Suppressor macrophage treated with lipopolysaccharide for 4 hours (primary cell): ENCODE measurements around the gene OLA1.
A peak's percentile ranks its signal among the peaks of the same experiment; 100 is the strongest.

Source experiments
- DNase-seq: peaks from one replicate; pipeline ENCODE4 v3.0.0-alpha.2; 2020

The OLA1 gene

GRCh38 chr2:174058456-174058855 is 189.9 kb downstream of the OLA1 start:
- DNase-seq = peak; percentile 70

DNA sequence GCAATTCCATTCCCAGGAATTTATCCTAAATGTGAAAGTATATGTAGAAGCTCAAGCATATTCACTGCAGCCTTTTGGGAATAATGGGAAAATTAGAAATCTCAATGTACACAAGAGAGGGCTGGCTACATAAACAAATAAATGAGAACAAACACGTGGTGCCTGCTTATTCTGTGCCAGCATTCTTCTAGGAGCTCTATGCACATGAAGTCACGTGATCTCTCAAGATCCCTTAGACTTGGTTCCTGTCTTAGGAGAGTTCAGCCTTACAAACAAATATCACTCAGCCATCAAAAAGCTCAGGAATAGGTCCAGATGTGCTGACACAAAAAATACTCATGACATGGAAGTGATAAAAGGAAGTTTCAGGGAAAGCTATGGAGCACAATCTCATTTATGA is 190.3 kb downstream of the OLA1 start:
- peak; percentile 46 for DNase-seq

DNA sequence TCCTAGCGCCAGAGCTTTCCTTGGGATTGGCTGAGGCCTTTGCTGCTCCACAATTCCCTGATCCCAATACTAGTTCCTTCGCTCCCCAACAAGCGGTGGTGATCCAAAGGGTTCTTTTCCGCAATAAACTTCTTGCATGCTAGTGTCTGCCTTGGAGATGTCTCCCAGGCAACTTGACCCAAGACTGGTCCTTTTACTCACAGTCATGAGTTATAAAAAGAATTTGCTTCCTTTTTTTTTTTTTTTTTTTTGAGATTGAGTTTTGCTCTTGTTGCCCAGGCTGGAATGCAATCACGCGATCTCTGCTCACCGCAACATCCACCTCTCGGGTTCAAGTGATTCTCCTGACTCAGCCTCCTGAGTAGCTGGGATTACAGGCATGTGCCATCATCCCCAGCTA is 193.4 kb downstream of the OLA1 start:
- peak; percentile 66 for DNase-seq

DNA sequence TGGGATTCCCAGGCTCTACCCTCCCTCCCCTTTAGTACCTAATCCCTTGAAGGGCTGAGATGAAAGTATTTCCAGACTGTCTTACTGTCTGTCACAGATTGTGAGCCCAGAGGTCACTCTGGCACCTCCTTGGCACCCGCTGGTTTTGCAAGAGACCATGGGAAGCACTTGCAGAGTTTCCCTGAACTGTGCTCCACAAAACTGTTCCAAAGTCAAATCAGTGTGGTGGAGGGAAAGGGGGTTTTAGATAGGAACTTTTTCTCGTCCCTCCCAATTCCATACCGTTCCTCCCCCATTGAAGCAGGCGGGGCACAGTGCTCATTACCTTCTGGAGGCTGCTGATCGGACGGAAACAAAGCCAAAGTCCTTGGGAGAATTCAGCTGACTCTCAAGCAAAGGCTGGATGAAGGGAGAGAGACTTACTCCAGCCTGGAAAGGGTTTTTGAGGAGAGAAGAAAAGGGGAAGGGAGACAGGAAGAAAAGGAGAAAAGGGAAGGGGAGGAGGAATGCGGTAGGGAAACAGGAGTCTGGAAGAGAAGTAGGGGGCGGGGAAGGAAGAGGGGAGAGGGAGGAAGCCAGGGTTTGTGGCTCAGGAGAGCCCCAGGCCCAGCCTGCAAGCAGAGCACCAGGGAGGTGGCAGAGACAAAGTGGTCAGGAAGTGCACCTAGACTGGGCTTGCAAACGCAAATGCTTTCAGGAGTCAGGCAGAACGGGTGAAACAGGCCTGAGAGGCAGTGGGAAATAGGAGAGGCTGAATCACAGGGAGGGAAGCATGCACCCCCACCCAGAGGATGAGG is 194.8 kb downstream of the OLA1 start:
- DNase-seq = no peak

DNA sequence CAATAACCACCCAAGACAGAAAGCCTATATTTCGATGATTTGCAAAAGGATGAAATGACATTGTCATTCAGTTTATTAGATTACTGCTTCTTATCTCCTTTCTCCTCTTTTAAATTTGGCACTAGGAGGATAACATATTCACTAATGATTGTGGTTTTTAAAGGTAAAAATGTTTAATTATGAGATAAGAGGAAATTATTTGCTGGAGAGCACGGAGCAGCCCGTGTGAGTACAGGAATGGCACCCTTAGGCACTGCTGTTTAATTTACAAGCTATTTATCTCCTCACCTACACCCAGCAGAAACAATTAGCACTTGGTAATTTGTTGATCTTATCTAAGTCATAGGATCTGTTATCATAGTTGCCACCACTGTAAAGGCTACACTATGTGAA is 195.8 kb downstream of the OLA1 start:
- no peak for DNase-seq

DNA sequence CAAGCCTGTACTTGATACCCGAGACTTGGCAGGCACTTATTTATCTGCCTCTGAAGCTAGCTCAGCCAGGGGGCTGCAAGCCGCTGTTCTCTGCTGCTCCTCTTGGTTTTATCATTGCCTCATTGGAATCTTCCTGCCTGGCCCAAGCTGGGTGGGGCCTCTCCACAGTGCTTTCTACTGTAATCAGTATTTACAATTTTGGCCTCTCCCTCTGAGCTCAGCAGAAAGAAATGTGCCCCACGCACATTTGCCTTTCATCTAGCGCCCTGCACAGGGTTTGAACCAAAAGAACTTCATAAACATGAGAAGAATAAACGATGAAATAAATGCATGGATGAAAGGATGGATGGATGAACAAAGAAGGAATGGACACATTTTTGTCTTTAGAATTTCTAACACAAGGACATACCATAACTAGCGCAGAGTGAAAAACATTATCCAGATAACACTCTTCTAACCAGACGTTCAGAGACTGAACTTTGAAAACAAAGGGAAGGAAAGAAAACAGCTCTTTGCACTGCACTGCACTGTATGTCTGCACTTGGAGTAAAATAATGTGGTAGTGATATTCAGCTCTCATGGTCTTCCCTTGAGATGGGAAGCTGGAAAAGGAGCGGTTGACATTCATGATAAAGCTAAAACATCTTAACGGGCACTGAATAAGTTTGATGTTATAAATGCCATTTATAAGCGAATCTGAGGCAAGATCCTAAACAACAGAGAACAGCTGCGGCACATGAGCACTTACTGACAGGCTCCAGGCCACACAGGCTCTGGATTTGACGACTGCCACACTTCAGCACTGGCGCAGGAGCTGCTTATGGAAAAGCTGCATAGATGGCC is 196.4 kb downstream of the OLA1 start:
- DNase-seq = no peak

DNA sequence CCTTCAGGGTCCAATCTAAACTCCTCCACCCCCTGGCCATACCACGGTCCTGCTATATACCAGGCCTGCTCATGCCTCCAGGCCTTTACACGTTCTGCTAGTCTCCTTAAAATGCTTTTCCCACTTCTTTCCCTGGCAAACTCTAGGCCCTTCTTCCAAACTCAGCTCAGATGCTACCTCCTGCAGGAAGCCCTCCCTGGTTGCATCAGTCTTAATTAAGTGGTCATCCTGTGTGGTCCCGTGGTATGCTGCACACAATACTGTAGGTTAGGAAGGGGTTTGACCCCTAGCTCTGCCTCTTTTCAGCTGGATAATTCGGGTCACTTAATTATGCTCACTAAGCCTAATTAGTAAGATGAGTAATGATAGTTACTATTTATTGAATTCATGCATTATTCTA is 197.3 kb downstream of the OLA1 start:
- DNase-seq = no peak

GRCh38 chr2:174049895-174050294 is 198.4 kb downstream of the OLA1 start:
- no peak for DNase-seq

- no peak for DNase-seq
These were observed 200.1 kb downstream of the OLA1 start for GRCh38 chr2:174048243-174048642.

DNA sequence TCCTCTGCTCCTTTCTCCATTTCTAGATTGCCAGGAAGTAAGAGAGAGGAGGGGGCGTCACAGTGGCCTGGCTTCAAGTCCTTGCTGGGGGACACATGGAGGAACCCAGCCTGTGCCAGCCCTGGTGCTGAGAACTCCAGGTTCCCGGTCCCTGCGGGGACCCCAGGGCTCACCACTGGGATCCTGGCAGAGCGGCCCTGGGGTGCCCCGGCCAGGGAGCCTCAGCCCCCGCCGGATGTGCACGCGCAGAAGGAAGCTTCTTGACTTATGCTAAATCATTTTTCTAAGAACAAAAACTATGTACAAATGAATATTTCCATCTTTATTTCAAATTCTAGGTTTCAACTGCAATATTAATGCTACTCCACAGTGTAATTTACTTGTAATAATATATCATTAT is 200.6 kb downstream of the OLA1 start:
- no peak for DNase-seq

- DNase-seq = no peak
These were observed 202.2 kb downstream of the OLA1 start for GRCh38 chr2:174046172-174046571.

DNA sequence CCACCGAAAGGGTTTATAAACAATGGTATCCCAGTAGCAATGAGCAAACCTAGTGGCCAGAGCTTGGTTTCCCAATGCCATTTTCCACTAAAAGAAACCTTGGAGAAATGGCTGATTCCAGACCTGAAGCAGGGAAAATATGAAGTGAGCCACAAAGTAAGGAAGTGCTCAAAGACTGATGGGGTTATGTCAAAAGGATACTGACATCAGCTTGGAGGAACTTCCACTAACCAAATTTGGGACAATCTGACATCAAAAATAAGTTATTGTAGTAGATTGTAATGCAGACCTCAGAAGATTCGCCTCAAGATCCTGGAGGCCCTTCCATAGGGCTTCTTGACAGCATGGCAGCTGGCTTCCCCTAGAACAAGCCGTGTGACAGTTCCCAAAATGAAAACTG is 203.8 kb downstream of the OLA1 start:
- DNase-seq = no peak

GRCh38 chr2:174040417-174040701 is 208.0 kb downstream of the OLA1 start:
- no peak for DNase-seq

- DNase-seq = peak; percentile 97
These were observed 208.5 kb downstream of the OLA1 start for GRCh38 chr2:174039551-174040416.

DNA sequence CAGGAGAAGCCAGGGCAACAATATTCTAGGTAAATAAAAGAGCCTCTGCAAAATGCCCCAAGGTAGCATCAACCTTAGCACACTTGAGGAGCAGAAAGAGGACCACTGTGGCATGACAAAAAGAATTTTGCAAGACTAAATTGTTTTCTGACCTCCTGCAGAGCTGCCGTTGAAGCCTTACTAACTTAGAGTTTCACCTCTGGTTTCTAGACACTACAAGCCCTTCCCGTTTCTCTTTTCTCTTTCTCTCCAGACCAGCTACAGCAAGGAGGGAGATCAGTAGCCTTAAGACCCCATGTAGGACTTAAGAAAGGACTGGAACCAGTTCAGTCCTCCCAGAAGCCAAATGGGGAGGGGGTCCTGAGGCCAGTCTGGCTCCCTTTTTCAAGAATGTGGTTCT is 209.9 kb downstream of the OLA1 start:
- DNase-seq = peak; percentile 69

DNA sequence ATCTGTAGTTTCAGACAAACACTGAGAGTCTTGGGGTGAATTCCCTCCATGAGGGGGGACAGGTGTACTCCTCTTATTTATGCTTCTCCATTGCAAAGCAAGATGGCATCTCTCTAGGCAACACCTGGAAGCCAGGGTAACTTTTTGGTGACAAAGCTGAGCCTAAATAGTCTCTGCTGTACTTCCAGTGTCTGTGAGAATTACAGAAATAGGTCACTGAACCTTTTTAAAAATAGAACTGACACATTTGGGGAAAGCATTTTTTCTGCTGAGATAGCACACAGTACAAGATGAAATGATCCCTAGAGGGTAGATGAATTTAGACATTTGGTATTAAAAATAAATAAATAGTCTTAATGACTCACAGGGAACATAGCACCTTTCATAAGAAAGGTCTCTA is 211.5 kb downstream of the OLA1 start:
- no peak for DNase-seq

- DNase-seq = peak; percentile 92
These were observed 212.2 kb downstream of the OLA1 start for GRCh38 chr2:174035981-174036742.

GRCh38 chr2:174035117-174035635 is 213.2 kb downstream of the OLA1 start:
- DNase-seq = peak; percentile 34

DNA sequence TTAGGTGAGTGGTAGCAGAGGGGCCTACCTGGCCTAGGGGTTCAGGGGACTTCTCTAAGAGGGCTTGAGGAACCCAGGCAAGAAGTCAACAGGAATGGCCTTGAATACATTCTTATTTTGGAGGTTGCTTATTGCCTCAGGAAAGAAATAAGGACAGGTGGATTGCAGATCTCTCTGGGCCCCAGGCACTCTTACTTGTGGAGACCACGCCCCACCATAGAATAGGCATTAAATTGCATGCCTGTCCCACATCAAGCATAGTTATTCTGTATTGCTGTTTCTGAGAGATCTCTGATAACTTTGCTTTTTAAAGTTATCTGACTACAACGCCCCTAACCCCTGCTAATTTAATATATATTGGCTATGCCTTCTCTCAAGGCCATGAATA is 215.2 kb downstream of the OLA1 start:
- DNase-seq = no peak

GRCh38 chr2:174031226-174031625 is 217.1 kb downstream of the OLA1 start:
- no peak for DNase-seq

DNA sequence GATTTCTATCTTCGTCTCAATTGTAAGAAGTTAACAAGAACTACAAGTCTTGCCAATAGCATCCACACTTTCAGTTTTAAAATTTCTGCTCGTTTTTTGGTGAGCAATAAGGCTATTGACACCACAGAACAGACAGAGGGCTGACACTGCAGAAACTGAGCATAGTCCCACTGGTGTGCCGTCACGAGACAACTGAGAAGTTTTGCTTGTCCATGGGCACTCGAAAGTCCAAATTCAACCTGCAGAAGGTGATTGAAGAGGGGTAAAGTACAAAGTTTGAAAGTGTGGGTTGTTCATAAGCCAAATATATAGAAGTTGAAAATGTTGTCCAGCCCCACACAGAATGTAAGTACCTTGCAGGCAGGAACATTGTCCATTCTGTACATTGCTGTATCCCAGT is 219.4 kb downstream of the OLA1 start:
- no peak for DNase-seq

GRCh38 chr2:174027956-174028355 is 220.4 kb downstream of the OLA1 start:
- no peak for DNase-seq
